ENCODE results near the gene TNRC18.

DNA sequence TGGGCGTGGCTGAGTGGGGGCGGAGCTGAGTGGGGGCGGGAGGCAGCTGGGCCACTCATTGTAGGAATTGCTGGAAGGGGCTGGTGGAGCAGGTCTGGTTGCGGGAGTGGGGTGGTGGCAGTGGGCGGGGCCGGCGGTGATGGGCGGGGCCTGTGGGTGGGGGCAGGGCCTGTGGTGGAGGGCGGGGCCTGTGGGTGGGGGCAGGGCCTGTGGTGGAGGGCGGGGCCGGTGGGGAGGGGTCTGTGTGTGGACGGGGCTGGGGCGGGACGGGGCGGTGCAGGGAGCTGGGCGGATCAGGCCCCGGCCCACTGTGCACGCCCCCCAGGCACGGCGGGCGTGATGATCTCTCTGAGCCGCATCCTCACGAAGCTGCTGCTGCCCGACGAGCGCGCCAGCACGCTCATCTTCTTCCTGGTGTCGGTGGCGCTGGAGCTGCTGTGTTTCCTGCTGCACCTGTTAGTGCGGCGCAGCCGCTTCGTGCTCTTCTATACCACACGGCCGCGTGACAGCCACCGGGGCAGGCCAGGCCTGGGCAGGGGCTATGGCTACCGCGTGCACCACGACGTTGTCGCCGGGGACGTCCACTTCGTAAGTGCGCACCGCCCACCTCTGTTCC is 126.9 kb downstream of the TNRC18 start:
- TF ChIP-seq POLR2A (IDR thresholded peaks at IDR 0.05; ENCODE audit: low read depth, low read length) = no peak
- TF ChIP-seq, protein P1, sequence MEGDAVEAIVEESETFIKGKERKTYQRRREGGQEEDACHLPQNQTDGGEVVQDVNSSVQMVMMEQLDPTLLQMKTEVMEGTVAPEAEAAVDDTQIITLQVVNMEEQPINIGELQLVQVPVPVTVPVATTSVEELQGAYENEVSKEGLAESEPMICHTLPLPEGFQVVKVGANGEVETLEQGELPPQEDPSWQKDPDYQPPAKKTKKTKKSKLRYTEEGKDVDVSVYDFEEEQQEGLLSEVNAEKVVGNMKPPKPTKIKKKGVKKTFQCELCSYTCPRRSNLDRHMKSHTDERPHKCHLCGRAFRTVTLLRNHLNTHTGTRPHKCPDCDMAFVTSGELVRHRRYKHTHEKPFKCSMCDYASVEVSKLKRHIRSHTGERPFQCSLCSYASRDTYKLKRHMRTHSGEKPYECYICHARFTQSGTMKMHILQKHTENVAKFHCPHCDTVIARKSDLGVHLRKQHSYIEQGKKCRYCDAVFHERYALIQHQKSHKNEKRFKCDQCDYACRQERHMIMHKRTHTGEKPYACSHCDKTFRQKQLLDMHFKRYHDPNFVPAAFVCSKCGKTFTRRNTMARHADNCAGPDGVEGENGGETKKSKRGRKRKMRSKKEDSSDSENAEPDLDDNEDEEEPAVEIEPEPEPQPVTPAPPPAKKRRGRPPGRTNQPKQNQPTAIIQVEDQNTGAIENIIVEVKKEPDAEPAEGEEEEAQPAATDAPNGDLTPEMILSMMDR (IDR thresholded peaks at IDR 0.05; ENCODE audit: extremely low read depth in 1 of 2, insufficient read depth in 1 of 2, low read depth in 1 of 2, low read length in 2 of 2) = no peak
- no peak for TF ChIP-seq EZH2 (IDR thresholded peaks at IDR 0.05; ENCODE audit: borderline replicate concordance, low read depth, low read length, severe bottlenecking)
